ENCODE results near the gene PSAP.

DNA sequence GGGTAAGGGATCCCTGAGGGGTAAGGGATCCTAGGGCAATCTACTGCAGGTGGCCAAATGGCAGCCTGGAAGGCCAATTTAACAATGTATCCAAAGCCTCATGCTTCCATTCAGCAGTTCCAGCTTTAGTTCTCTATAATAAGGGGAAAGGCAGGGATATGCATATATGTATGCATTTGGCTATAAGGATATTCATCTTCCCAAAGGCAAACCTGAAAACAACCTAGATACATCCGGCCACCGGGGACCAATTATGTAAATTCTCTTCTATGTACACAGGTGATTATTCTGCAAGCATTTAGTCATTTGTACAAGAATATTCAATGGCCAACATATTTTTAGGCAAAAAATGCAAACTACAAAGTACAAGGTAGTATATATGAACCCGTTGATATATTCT lies 26.7 kb downstream of the PSAP start:
- TF ChIP-seq POLR2A (IDR thresholded peaks at IDR 0.05) = no peak
- TF ChIP-seq, protein P1, sequence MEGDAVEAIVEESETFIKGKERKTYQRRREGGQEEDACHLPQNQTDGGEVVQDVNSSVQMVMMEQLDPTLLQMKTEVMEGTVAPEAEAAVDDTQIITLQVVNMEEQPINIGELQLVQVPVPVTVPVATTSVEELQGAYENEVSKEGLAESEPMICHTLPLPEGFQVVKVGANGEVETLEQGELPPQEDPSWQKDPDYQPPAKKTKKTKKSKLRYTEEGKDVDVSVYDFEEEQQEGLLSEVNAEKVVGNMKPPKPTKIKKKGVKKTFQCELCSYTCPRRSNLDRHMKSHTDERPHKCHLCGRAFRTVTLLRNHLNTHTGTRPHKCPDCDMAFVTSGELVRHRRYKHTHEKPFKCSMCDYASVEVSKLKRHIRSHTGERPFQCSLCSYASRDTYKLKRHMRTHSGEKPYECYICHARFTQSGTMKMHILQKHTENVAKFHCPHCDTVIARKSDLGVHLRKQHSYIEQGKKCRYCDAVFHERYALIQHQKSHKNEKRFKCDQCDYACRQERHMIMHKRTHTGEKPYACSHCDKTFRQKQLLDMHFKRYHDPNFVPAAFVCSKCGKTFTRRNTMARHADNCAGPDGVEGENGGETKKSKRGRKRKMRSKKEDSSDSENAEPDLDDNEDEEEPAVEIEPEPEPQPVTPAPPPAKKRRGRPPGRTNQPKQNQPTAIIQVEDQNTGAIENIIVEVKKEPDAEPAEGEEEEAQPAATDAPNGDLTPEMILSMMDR (IDR thresholded peaks at IDR 0.05) = no peak

Measured in body of pancreas (tissue), 4 donors.